Neural progenitor cell (in vitro differentiated cells): ENCODE results near the gene NFKB1.

Experiments
- EZH2 ChIP-seq: fragments of 200-600 bp; sonication (generic); IDR thresholded peaks from 2 replicates; pipeline ENCODE4 v1.6.1; 2017; ENCODE audit warnings: antibody characterized with exemption, mild to moderate bottlenecking, moderate library complexity
- EZH2phosphoT487 ChIP-seq: fragments of 200-600 bp; sonication (generic); IDR thresholded peaks from 2 replicates; pipeline ENCODE4 v1.6.1; 2017; ENCODE audit warnings: antibody characterized with exemption
- TF ChIP-seq, protein P1 (sequence below): fragments of 200-600 bp; sonication (generic); IDR thresholded peaks from 2 replicates; pipeline ENCODE4 v1.5.1; 2017; ENCODE audit warnings: antibody characterized with exemption, mild to moderate bottlenecking

- TF ChIP-seq, protein P1, sequence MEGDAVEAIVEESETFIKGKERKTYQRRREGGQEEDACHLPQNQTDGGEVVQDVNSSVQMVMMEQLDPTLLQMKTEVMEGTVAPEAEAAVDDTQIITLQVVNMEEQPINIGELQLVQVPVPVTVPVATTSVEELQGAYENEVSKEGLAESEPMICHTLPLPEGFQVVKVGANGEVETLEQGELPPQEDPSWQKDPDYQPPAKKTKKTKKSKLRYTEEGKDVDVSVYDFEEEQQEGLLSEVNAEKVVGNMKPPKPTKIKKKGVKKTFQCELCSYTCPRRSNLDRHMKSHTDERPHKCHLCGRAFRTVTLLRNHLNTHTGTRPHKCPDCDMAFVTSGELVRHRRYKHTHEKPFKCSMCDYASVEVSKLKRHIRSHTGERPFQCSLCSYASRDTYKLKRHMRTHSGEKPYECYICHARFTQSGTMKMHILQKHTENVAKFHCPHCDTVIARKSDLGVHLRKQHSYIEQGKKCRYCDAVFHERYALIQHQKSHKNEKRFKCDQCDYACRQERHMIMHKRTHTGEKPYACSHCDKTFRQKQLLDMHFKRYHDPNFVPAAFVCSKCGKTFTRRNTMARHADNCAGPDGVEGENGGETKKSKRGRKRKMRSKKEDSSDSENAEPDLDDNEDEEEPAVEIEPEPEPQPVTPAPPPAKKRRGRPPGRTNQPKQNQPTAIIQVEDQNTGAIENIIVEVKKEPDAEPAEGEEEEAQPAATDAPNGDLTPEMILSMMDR, result no peak
- no peak for TF ChIP-seq EZH2phosphoT487
- no peak for TF ChIP-seq EZH2
Measured at GRCh38 chr4:102557636-102558035, 56.5 kb downstream of the NFKB1 start.
